OCI-LY1 (cell line): ENCODE measurements around the gene HEXIM1.

Source experiments
- H2AFZ ChIP-seq: fragments of 200-600 bp; sonication (generic), shearing (Covaris generic); 2 replicates; pipeline ENCODE4 v1.6.0; 2014; ENCODE audit warnings: antibody characterized with exemption, mild to moderate bottlenecking, low read length
- H3F3A ChIP-seq: fragments of 200-600 bp; sonication (generic), shearing (Covaris generic); 2 replicates; pipeline ENCODE4 v1.6.0; 2014; ENCODE audit warnings: mild to moderate bottlenecking, antibody characterized with exemption, low read length, moderate library complexity; ENCODE audit not compliant: insufficient read depth
- H3K27ac ChIP-seq: fragments of 200-600 bp; sonication (generic); 2 replicates; pipeline ENCODE4 v1.5.1; 2014; ENCODE audit warnings: low read length, mixed run types, mild to moderate bottlenecking, low read depth; ENCODE audit not compliant: poor library complexity, severe bottlenecking
- H3K27me3 ChIP-seq: fragments of 200-600 bp; sonication (generic); 2 replicates; pipeline ENCODE4 v1.6.0; 2014; ENCODE audit warnings: antibody characterized with exemption, mild to moderate bottlenecking, low read length, moderate library complexity; ENCODE audit not compliant: insufficient read depth
- H3K36me3 ChIP-seq: fragments of 200-600 bp; sonication (generic); 2 replicates; pipeline ENCODE4 v1.6.1; 2014; ENCODE audit warnings: mild to moderate bottlenecking, antibody characterized with exemption, low read length, moderate library complexity, mixed read lengths; ENCODE audit not compliant: insufficient read depth
- H3K4me1 ChIP-seq: fragments of 200-600 bp; sonication (generic); 2 replicates; pipeline ENCODE4 v1.5.1; 2014; ENCODE audit warnings: mild to moderate bottlenecking, low read length, moderate library complexity; ENCODE audit not compliant: insufficient read depth, severe bottlenecking
- H3K4me2 ChIP-seq: fragments of 200-600 bp; sonication (generic), shearing (Covaris generic); 2 replicates; pipeline ENCODE4 v1.6.1; 2014; ENCODE audit warnings: low read length
- H3K4me3 ChIP-seq: fragments of 200-600 bp; sonication (generic); 2 replicates; pipeline ENCODE4 v1.5.1; 2014; ENCODE audit warnings: low read length, low read depth, mild to moderate bottlenecking, mixed read lengths; ENCODE audit not compliant: poor library complexity, severe bottlenecking
- H3K79me2 ChIP-seq: fragments of 200-600 bp; shearing (Covaris generic); 2 replicates; pipeline ENCODE4 v1.6.1; 2016; ENCODE audit warnings: mixed run types, low read length, mixed read lengths; ENCODE audit not compliant: insufficient read depth
- H3K9ac ChIP-seq: fragments of 200-600 bp; sonication (generic), shearing (Covaris generic); 2 replicates; pipeline ENCODE4 v1.6.1; 2014; ENCODE audit warnings: mild to moderate bottlenecking, low read length, mixed read lengths
- H3K9me2 ChIP-seq: fragments of 200-600 bp; sonication (generic), shearing (Covaris generic); 2 replicates; pipeline ENCODE4 v1.6.1; 2014; ENCODE audit warnings: low read depth, mild to moderate bottlenecking, low read length, mixed read lengths
- H3K9me3 ChIP-seq: fragments of 200-600 bp; shearing (Covaris generic); 2 replicates; pipeline ENCODE4 v1.6.1; 2014; ENCODE audit warnings: low read length, mixed read lengths
- H4K20me1 ChIP-seq: fragments of 200-600 bp; sonication (generic), shearing (Covaris generic); 2 replicates; pipeline ENCODE4 v1.6.0; 2016; ENCODE audit warnings: mild to moderate bottlenecking, low read length; ENCODE audit not compliant: insufficient read depth
- EZH2 ChIP-seq: fragments of 200-600 bp; sonication (generic), shearing (Covaris generic); IDR thresholded peaks from 2 replicates; pipeline ENCODE4 v1.8.0; 2017; ENCODE audit warnings: borderline replicate concordance, mixed run types, mild to moderate bottlenecking, antibody characterized with exemption, low read length, moderate library complexity, mixed read lengths
- TF ChIP-seq, protein P1 (sequence below): fragments of 200-600 bp; sonication (generic), shearing (Covaris generic); IDR thresholded peaks from 2 replicates; pipeline ENCODE4 v1.5.1; 2017; ENCODE audit warnings: mild to moderate bottlenecking, antibody characterized with exemption, low read length, moderate library complexity, mixed read lengths

HEXIM1 gene

DNA sequence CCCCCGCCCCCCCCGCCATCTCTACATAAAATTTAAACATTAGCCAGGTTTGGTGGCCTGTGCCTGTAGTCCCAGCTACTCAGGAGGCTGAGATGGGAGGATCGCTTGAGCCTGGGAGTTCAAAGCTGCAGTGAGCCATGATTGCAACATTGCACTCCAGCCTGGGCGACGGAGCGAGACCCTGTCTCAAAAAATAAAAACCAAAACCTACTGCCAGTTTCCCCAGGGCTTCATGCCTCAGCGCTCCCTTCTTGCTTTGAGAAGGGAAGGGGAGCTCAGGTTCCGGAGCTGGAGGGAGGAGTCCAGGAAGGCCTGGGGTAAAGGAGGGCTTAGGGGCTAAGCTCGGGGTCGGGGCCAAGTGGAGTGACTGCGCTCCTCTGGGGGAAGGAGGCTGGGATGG, 36.4 kb upstream of the HEXIM1 start:
- Histone ChIP-seq H3K27me3 (peaks cover 7% of the 10 kb centered on the region; the same call in 1 of the 2 replicates), H3K36me3 (peaks cover 23% of the 10 kb centered on the region), H4K20me1 (no peaks in the 10 kb centered on the region), H3K9me2 (no peaks in the 10 kb centered on the region), H3K79me2 (no peaks in the 10 kb centered on the region), H3K4me2 (no peak overlapping the region), H3K4me1 (no peaks in the 10 kb centered on the region), H2AFZ (no peak overlapping the region), H3K27ac (no peak overlapping the region), H3K9ac (no peak overlapping the region), H3F3A (no peaks in the 10 kb centered on the region), H3K4me3 (no peak overlapping the region), H3K9me3 (no peaks in the 10 kb centered on the region)
- no peak for TF ChIP-seq EZH2
- TF ChIP-seq, protein P1, sequence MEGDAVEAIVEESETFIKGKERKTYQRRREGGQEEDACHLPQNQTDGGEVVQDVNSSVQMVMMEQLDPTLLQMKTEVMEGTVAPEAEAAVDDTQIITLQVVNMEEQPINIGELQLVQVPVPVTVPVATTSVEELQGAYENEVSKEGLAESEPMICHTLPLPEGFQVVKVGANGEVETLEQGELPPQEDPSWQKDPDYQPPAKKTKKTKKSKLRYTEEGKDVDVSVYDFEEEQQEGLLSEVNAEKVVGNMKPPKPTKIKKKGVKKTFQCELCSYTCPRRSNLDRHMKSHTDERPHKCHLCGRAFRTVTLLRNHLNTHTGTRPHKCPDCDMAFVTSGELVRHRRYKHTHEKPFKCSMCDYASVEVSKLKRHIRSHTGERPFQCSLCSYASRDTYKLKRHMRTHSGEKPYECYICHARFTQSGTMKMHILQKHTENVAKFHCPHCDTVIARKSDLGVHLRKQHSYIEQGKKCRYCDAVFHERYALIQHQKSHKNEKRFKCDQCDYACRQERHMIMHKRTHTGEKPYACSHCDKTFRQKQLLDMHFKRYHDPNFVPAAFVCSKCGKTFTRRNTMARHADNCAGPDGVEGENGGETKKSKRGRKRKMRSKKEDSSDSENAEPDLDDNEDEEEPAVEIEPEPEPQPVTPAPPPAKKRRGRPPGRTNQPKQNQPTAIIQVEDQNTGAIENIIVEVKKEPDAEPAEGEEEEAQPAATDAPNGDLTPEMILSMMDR = no peak

DNA sequence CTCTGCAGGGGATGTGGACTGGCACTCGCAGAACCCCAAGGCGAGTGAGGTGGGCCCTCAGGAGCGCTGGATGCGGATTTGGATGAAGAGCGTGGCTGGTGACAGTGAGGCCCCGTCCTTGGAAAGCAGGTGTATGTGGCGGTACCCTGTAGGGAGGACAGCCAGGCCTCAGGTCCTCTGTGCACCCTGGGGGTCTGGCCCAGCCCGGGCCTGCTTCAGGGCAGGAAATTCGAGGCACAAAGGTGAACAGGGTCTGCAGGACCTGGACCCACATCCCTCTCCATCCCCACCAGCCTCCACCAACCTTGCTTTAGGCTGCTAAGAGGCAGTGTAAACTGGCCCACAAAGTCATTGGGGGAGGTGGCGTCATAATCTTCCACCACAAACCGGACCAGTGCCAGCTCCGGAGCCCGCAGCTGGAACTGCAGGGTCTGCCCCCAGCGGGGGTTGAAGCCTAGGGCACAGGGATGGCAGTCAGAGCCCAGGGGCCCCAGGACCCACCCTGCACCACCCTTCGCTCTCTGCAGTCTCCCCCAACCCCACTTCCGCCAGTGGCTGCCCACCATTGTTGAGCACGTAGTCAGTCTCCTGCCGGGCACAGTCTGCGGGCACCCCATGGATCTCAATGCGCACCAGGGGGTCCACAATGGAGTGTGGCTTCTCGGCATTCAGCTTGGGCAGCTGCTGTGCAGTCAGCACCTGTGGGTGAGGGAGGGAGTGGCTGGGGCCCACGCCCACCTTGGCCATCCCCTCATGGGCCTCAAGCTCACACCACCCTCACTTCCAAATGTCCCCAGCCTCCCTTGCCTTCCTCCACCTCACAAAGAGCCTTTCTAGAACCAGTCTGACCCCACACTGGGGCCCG, 35.5 kb upstream of the HEXIM1 start:
- Histone ChIP-seq H3K27me3 (peaks cover 12% of the 10 kb centered on the region; the same call in 1 of the 2 replicates), H3K4me1 (no peaks in the 10 kb centered on the region), H3K79me2 (no peaks in the 10 kb centered on the region), H4K20me1 (no peaks in the 10 kb centered on the region), H2AFZ (no peak overlapping the region), H3K27ac (no peak overlapping the region), H3F3A (no peaks in the 10 kb centered on the region), H3K9ac (no peak overlapping the region), H3K9me2 (no peaks in the 10 kb centered on the region), H3K4me3 (no peak overlapping the region), H3K9me3 (no peaks in the 10 kb centered on the region), H3K36me3 (peaks cover 13% of the 10 kb centered on the region), H3K4me2 (no peak overlapping the region)
- TF ChIP-seq, protein P1 = no peak
- no peak for TF ChIP-seq EZH2

DNA sequence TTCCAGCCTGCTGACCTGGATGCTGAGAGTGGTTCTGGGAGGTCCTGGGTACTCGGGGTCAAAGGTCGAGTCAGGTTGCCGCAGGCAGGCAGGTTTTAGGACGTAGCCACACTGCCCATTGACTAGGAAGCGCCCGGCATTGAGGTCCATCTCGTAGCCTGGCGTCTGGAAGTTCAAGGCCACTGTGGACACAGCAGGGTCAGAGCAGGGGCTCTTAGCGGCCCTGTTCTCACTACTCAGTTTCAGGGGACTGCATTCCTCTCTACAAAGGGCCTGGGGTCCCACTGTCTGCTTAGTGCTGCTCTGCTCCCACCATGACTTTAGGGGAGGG, 34.9 kb upstream of the HEXIM1 start:
- peaks cover 12% of the 10 kb centered on the region; the same call in 1 of the 2 replicates for H3K27me3 ChIP-seq
- no peaks in the 10 kb centered on the region for H3K9me2 ChIP-seq
- H2AFZ ChIP-seq = no peak overlapping the region
- no peaks in the 10 kb centered on the region for H3K79me2 ChIP-seq
- no peak overlapping the region for H3K4me3 ChIP-seq
- no peak overlapping the region for H3K27ac ChIP-seq
- H3K36me3 ChIP-seq = peaks cover 7% of the 10 kb centered on the region
- no peak overlapping the region for H3K4me2 ChIP-seq
- no peaks in the 10 kb centered on the region for H3K4me1 ChIP-seq
- TF ChIP-seq, protein P1 = no peak
- TF ChIP-seq EZH2 = no peak
- H3F3A ChIP-seq = no peaks in the 10 kb centered on the region
- no peak overlapping the region for H3K9ac ChIP-seq
- H4K20me1 ChIP-seq = no peaks in the 10 kb centered on the region
- H3K9me3 ChIP-seq = no peaks in the 10 kb centered on the region
